Measurements from ENCODE around the gene SLC26A11.

The SLC26A11 gene

DNA sequence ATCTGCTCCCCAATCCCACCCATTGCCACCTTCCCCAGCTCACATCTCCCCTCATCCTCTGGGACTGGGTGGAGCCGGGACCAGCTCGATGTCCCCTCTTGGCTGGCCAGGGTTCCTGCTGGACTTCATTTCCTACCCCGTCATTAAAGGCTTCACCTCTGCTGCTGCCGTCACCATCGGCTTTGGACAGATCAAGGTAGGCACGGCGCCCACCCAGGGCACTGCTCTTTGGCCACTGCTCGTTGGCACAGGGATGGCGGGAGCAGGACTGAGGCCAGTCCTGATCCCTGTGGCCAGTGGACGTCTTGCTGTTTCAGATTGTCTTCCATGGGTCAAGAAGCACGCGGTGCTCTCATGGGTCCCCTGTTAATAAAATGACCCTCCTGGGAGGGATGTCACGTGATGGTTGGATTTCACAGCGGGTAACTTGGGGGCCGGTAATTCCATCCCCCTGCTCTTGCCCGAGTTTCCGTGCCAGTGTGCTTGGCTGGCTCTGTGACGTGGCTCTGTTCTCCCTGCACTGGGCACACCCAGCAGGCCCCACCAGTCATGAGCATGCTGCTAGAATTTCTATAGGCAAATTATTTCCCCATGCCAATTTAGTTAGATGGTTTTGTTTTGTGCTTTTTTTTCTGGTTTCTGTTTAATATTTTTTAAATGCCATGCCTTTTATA, 3.1 kb downstream of the SLC26A11 start:
- no peaks in the 10 kb centered on the region for H3K36me3 ChIP-seq (ENCODE audit: control insufficient read depth, low read length)

GRCh38 chr17:80223838-80224497, 3.7 kb downstream of the SLC26A11 start:
- Histone ChIP-seq H3K4me1 (ENCODE audit: control insufficient read depth, low read length) (peaks cover 13% of the 10 kb centered on the region), H3K27ac (ENCODE audit: low read depth, low read length) (no peak overlapping the region), H4K20me1 (ENCODE audit: control insufficient read depth, insufficient read depth, low read depth, low read length) (0 out of 2 replicates have a peak, but pooled peaks cover 6% of the 10 kb centered on the region)

More for the DNA sequence above, 3.1 kb downstream of the SLC26A11 start:
- Histone ChIP-seq H3K9me2 (replicated peaks; ENCODE audit: control insufficient read depth, low read length) (no peaks in the 10 kb centered on the region), H3K4me2 (ENCODE audit: low read length) (no peak overlapping the region), H4K20me1 (ENCODE audit: control insufficient read depth, insufficient read depth, low read depth, low read length) (0 out of 2 replicates have a peak, but pooled peaks cover 6% of the 10 kb centered on the region), H3K9me3 (ENCODE audit: control insufficient read depth, insufficient read depth, low read length) (no peaks in the 10 kb centered on the region), H3K79me2 (ENCODE audit: control insufficient read depth, low read length) (no peaks in the 10 kb centered on the region), H3K27me3 (ENCODE audit: control insufficient read depth, low read length) (peaks cover 14% of the 10 kb centered on the region), H3F3A (ENCODE audit: control insufficient read depth, insufficient read depth) (no peaks in the 10 kb centered on the region), H3K4me1 (ENCODE audit: control insufficient read depth, low read length) (peaks cover 19% of the 10 kb centered on the region), H3K27ac (ENCODE audit: low read depth, low read length) (no peak overlapping the region), H3K4me3 (ENCODE audit: low read length) (no peak overlapping the region)
- TF ChIP-seq EZH2phosphoT487 (IDR thresholded peaks at IDR 0.05; ENCODE audit: borderline replicate concordance, low read length): no peak
- TF ChIP-seq, protein P1, sequence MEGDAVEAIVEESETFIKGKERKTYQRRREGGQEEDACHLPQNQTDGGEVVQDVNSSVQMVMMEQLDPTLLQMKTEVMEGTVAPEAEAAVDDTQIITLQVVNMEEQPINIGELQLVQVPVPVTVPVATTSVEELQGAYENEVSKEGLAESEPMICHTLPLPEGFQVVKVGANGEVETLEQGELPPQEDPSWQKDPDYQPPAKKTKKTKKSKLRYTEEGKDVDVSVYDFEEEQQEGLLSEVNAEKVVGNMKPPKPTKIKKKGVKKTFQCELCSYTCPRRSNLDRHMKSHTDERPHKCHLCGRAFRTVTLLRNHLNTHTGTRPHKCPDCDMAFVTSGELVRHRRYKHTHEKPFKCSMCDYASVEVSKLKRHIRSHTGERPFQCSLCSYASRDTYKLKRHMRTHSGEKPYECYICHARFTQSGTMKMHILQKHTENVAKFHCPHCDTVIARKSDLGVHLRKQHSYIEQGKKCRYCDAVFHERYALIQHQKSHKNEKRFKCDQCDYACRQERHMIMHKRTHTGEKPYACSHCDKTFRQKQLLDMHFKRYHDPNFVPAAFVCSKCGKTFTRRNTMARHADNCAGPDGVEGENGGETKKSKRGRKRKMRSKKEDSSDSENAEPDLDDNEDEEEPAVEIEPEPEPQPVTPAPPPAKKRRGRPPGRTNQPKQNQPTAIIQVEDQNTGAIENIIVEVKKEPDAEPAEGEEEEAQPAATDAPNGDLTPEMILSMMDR (IDR thresholded peaks at IDR 0.05; ENCODE audit: low read depth, low read length, poor library complexity, severe bottlenecking): no peak

DNA sequence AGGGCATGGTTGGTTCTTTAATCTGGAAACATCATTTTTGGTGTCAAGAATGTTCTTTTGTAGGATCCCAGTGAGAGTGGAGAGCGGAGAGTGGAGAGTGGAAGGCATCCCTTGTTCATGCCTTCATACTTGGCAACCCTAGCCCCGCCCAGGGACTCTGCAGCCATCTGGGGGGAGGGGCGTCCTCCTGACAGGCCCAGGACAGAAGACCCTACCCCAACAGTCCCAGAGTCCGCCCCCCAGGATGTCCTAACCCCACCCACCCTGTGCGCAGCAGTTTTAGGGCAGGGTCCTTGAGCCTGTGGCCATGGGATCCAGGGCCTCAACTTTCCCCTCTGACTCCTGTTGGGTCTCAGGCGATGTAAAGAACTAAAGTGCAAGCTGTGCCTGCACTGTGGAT, 4.5 kb downstream of the SLC26A11 start:
- H3K27ac ChIP-seq (ENCODE audit: low read depth, low read length): no peak overlapping the region
- no peaks in the 10 kb centered on the region for H3F3A ChIP-seq (ENCODE audit: control insufficient read depth, insufficient read depth)
- H3K36me3 ChIP-seq (ENCODE audit: control insufficient read depth, low read length): no peaks in the 10 kb centered on the region

More at GRCh38 chr17:80223838-80224497, 3.7 kb downstream of the SLC26A11 start:
- H3K27me3 ChIP-seq (ENCODE audit: control insufficient read depth, low read length): peaks cover 14% of the 10 kb centered on the region
- H3K9me3 ChIP-seq (ENCODE audit: control insufficient read depth, insufficient read depth, low read length): no peaks in the 10 kb centered on the region
- H3F3A ChIP-seq (ENCODE audit: control insufficient read depth, insufficient read depth): no peaks in the 10 kb centered on the region
- TF ChIP-seq EZH2phosphoT487 (IDR thresholded peaks at IDR 0.05; ENCODE audit: borderline replicate concordance, low read length): no peak
- TF ChIP-seq, protein P1 (IDR thresholded peaks at IDR 0.05; ENCODE audit: low read depth, low read length, poor library complexity, severe bottlenecking): no peak
- no peaks in the 10 kb centered on the region for H3K36me3 ChIP-seq (ENCODE audit: control insufficient read depth, low read length)
- no peak overlapping the region for H3K4me3 ChIP-seq (ENCODE audit: low read length)
- no peaks in the 10 kb centered on the region for H3K9me2 ChIP-seq (replicated peaks; ENCODE audit: control insufficient read depth, low read length)
- no peaks in the 10 kb centered on the region for H3K79me2 ChIP-seq (ENCODE audit: control insufficient read depth, low read length)
- no peak overlapping the region for H3K4me2 ChIP-seq (ENCODE audit: low read length)

More for the DNA sequence above, 4.5 kb downstream of the SLC26A11 start:
- Histone ChIP-seq H3K79me2 (ENCODE audit: control insufficient read depth, low read length) (no peaks in the 10 kb centered on the region), H3K9me2 (replicated peaks; ENCODE audit: control insufficient read depth, low read length) (no peaks in the 10 kb centered on the region), H3K4me3 (ENCODE audit: low read length) (no peak overlapping the region), H3K4me2 (ENCODE audit: low read length) (no peak overlapping the region), H3K4me1 (ENCODE audit: control insufficient read depth, low read length) (peaks cover 5% of the 10 kb centered on the region), H3K27me3 (ENCODE audit: control insufficient read depth, low read length) (peaks cover 14% of the 10 kb centered on the region), H4K20me1 (ENCODE audit: control insufficient read depth, insufficient read depth, low read depth, low read length) (0 out of 2 replicates have a peak, but pooled peaks cover 6% of the 10 kb centered on the region), H3K9me3 (ENCODE audit: control insufficient read depth, insufficient read depth, low read length) (no peaks in the 10 kb centered on the region)
- TF ChIP-seq, protein P1 (IDR thresholded peaks at IDR 0.05; ENCODE audit: low read depth, low read length, poor library complexity, severe bottlenecking): no peak
- TF ChIP-seq EZH2phosphoT487 (IDR thresholded peaks at IDR 0.05; ENCODE audit: borderline replicate concordance, low read length): no peak

Data from DOHH2 (cell line).